HuH-7 (cell line): Measurements from ENCODE around the gene SH3D19.

Experiments used
- DNase-seq: peaks from one replicate; pipeline ENCODE4 v3.0.0; 2011; ENCODE audit warnings: low spot score

Gene SH3D19

GRCh38 chr4:151231915-151232595, 93.3 kb downstream of the SH3D19 start:
- DNase-seq, result no peak

- no peak for DNase-seq
Measured at GRCh38 chr4:151228189-151229119, 97.0 kb downstream of the SH3D19 start.

- no peak for DNase-seq
Measured at GRCh38 chr4:151227731-151228130, 97.7 kb downstream of the SH3D19 start.

- no peak for DNase-seq
Measured at GRCh38 chr4:151227172-151227571, 98.2 kb downstream of the SH3D19 start.

GRCh38 chr4:151226004-151226932, 99.1 kb downstream of the SH3D19 start:
- DNase-seq, result no peak

GRCh38 chr4:151223465-151223864, 101.9 kb downstream of the SH3D19 start:
- DNase-seq, result no peak

GRCh38 chr4:151219948-151220347, 105.5 kb downstream of the SH3D19 start:
- DNase-seq, result no peak

- DNase-seq, result no peak
Measured at GRCh38 chr4:151219091-151219490, 106.3 kb downstream of the SH3D19 start.

- DNase-seq, result no peak
Measured at GRCh38 chr4:151218343-151218742, 107.1 kb downstream of the SH3D19 start.

- no peak for DNase-seq
Measured at GRCh38 chr4:151217326-151217725, 108.1 kb downstream of the SH3D19 start.

- DNase-seq, result no peak
Measured at GRCh38 chr4:151215295-151215694, 110.1 kb downstream of the SH3D19 start.

- DNase-seq, result no peak
Measured at GRCh38 chr4:151207868-151208267, 117.5 kb downstream of the SH3D19 start.

- no peak for DNase-seq
Measured at GRCh38 chr4:151207186-151207585, 118.2 kb downstream of the SH3D19 start.

GRCh38 chr4:151206241-151207005, 119.0 kb downstream of the SH3D19 start:
- no peak for DNase-seq

GRCh38 chr4:151205722-151206121, 119.7 kb downstream of the SH3D19 start:
- no peak for DNase-seq

- DNase-seq, result peak; percentile 45
Measured at GRCh38 chr4:151204925-151205524, 120.4 kb downstream of the SH3D19 start.

GRCh38 chr4:151202851-151203455, 122.5 kb downstream of the SH3D19 start:
- DNase-seq, result no peak

- no peak for DNase-seq
Measured at GRCh38 chr4:151202381-151202780, 123.0 kb downstream of the SH3D19 start.

GRCh38 chr4:151199319-151200190, 125.8 kb downstream of the SH3D19 start:
- no peak for DNase-seq

GRCh38 chr4:151198748-151199147, 126.7 kb downstream of the SH3D19 start:
- no peak for DNase-seq
